Measurements from ENCODE around the gene UROC1.

Gene UROC1

DNA sequence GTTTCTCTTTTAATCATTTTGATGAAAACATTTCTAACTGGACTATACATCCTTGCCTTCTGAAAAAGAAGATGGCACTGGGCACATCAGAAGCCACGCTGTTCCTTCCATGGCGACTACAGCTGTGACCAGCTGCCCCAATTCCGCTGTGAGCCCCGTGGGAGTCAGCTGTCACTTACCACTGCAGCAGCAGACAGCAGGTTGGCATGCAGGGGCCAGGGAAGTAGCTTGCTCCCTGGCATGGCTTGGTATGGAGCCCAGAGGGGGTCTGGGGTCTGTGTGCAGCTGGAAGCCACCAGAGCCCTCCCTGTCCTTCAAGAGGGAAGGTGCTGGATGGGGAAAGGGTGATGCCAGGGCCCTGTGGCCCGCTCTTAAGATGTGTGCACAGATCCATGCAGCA lies 37.4 kb downstream of the UROC1 start:
- TF ChIP-seq ZFX (IDR thresholded peaks at IDR 0.05) (no peak), CTCF (conservative IDR thresholded peaks at IDR 0.05) (no peak)
- H3K27ac ChIP-seq: no peak overlapping the region

DNA sequence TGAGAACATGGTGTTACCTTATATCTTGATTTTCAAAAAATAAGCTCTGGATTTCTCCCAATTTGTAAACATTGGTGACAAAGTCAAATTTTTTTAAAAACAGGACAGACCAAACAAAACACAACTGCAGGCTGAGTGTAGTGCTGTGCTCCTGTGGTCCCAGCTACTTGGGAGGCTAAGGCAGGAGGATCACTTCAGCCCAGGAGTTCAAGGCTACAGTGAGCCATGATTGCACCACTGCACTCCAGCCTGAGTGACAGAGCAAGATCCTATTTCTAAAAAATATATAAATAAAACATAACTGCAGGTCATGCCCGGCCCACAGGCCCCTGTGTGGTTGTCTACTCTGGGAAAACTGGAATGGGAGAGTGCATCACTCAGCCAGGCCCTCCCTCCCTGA lies 37.9 kb downstream of the UROC1 start:
- TF ChIP-seq ZFX (IDR thresholded peaks at IDR 0.05) (no peak), CTCF (conservative IDR thresholded peaks at IDR 0.05) (no peak)
- H3K27ac ChIP-seq: no peak overlapping the region

DNA sequence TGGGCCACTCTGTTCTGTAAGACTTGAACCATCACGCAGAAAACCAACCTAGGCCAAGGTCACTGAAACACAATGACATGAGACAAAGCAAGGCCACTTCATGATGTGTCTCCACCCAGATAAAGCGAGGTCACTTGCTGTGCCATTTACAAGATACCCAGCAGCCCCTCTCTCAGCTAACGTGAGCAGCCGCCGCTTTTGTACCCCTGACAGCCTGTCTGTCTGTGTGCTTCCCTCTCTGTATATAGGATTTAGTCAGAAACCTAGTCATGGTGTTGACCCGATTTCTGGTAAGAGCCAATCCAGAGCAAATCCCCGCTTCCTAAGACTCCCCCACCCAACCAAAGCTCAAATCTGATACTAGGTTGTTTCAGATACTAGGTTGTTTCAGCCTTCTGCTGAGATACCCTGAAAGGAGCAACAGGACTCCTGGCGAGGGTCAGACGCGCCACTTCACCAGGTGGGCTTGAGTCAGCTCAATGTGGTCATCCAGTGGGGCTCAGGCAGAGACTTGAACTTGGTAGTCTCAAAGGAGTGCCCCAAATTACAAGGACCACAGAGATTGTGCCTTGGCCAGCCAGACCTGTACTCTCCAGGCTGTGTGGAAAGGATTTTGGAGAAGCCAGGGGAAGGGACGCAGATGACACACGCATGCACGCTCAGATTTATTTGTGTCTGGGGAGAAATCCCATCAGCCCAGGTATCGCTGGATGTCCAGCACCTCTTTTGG lies 38.8 kb downstream of the UROC1 start:
- no peak overlapping the region for H3K27ac ChIP-seq
- no peak for TF ChIP-seq ZFX (IDR thresholded peaks at IDR 0.05)
- no peak for TF ChIP-seq CTCF (conservative IDR thresholded peaks at IDR 0.05)

GRCh38 chr3:126477061-126477380 lies 40.6 kb downstream of the UROC1 start:
- peak overlapping the region; percentile 89 for H3K27ac ChIP-seq
- TF ChIP-seq ZFX (IDR thresholded peaks at IDR 0.05): no peak
- TF ChIP-seq CTCF (conservative IDR thresholded peaks at IDR 0.05): no peak

- peak overlapping the region; percentile 89 for H3K27ac ChIP-seq
Measured at GRCh38 chr3:126476166-126477060, 41.2 kb downstream of the UROC1 start.

GRCh38 chr3:126475413-126476114 lies 42.0 kb downstream of the UROC1 start, which contains the start of gene ZXDC:
TSS of gene ZXDC (minus strand) at chr3:126475891. CDS start at chr3:126475865, 26 bp downstream.
- peak within 1 kb of the TSS; percentile 89 for H3K27ac ChIP-seq
- peak; percentile 98 for TF ChIP-seq ZFX (IDR thresholded peaks at IDR 0.05)
- TF ChIP-seq CTCF (conservative IDR thresholded peaks at IDR 0.05): peak; percentile 87

More at GRCh38 chr3:126476166-126477060, 41.2 kb downstream of the UROC1 start:
- TF ChIP-seq CTCF (conservative IDR thresholded peaks at IDR 0.05): no peak
- TF ChIP-seq ZFX (IDR thresholded peaks at IDR 0.05): no peak

All from C4-2B (cell line).